BLaER1 (cell line): ENCODE data around the gene CAPN10.
"Not testable (repeated sequence)": the region's sequence is repeated elsewhere in the genome, so short reads cannot be mapped to it uniquely, and the experiment has no call there.

Experiments used
- H3K27ac ChIP-seq: shearing (Covaris generic); formaldehyde crosslinking; 2 replicates; pipeline ENCODE4 v1.8.1; 2022
- H3K27me3 ChIP-seq: shearing (Covaris generic); formaldehyde crosslinking; 2 replicates; pipeline ENCODE4 v1.8.1; 2022
- H3K36me3 ChIP-seq: shearing (Covaris generic); formaldehyde crosslinking; 2 replicates; pipeline ENCODE4 v1.8.1; 2022
- H3K4me1 ChIP-seq: shearing (Covaris generic); formaldehyde crosslinking; 2 replicates; pipeline ENCODE4 v1.8.1; 2022
- H3K4me2 ChIP-seq: shearing (Covaris generic); formaldehyde crosslinking; 2 replicates; pipeline ENCODE4 v1.8.1; 2022
- H3K4me3 ChIP-seq: shearing (Covaris generic); formaldehyde crosslinking; 2 replicates; pipeline ENCODE4 v1.8.1; 2022
- H3K9ac ChIP-seq: shearing (Covaris generic); formaldehyde crosslinking; 2 replicates; pipeline ENCODE4 v1.8.1; 2022
- H3K9me3 ChIP-seq: shearing (Covaris generic); formaldehyde crosslinking; 2 replicates; pipeline ENCODE4 v1.8.1; 2022
- H4K20me1 ChIP-seq: shearing (Covaris generic); formaldehyde crosslinking; 2 replicates; pipeline ENCODE4 v1.8.1; 2022
- Cebpa-rat ChIP-seq: shearing (Covaris generic); IDR thresholded peaks from 2 replicates; pipeline ENCODE4 v1.8.1; 2022

The CAPN10 gene, protein sequence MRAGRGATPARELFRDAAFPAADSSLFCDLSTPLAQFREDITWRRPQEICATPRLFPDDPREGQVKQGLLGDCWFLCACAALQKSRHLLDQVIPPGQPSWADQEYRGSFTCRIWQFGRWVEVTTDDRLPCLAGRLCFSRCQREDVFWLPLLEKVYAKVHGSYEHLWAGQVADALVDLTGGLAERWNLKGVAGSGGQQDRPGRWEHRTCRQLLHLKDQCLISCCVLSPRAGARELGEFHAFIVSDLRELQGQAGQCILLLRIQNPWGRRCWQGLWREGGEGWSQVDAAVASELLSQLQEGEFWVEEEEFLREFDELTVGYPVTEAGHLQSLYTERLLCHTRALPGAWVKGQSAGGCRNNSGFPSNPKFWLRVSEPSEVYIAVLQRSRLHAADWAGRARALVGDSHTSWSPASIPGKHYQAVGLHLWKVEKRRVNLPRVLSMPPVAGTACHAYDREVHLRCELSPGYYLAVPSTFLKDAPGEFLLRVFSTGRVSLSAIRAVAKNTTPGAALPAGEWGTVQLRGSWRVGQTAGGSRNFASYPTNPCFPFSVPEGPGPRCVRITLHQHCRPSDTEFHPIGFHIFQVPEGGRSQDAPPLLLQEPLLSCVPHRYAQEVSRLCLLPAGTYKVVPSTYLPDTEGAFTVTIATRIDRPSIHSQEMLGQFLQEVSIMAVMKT

DNA sequence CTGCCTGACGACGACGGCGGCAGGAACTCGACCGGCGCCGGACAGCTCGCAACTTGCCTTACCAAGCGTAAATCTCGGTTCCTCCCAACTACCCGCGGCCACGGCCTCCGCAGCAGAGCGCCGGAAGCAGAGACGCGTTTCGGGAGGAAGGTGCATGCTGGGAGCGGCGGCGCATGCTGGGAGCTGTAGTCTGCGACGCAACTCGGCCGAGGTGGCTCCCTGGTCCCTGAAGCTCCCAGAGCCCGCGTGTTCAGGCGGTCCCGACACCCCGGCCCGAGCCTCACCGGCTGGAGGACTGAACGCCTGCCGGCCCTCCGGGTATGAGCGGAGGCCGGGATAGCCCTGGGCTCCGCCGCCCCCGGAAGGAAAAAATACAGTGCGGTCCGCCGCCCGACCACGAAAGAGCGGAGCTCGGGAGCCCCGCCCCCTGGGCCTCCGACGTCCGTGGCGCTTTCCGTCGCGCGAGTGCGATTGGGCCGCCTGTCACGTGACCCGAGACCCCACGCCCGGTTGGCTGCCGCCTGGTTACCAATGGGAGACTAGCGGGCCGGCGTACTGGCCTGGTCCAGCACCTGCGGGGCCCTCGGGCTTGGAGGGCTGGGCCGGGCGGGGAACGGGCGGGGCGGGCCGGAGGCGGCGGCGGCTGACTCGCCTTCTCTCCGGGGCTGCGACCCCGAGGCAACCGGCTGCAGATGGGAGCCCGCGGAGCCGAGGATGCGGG is at the start of gene CAPN10:
Gene CAPN10 (plus strand): TSS at position 537 of the 721 bp plus-strand sequence. CDS start 178 bp downstream, at position 715.
- Histone ChIP-seq H3K9ac (peak within 1 kb of the TSS; percentile 96), H4K20me1 (peaks cover 59% of the 10 kb centered on the region), H3K9me3 (peaks cover 5% of the 10 kb centered on the region), H3K36me3 (peaks cover 45% of the 10 kb centered on the region), H3K27ac (peak within 1 kb of the TSS; percentile 99), H3K27me3 (no peaks in the 10 kb centered on the region), H3K4me1 (peaks cover 61% of the 10 kb centered on the region), H3K4me2 (peak within 1 kb of the TSS; percentile 94), H3K4me3 (peak within 1 kb of the TSS; percentile 98)
- no peak for TF ChIP-seq Cebpa-rat

DNA sequence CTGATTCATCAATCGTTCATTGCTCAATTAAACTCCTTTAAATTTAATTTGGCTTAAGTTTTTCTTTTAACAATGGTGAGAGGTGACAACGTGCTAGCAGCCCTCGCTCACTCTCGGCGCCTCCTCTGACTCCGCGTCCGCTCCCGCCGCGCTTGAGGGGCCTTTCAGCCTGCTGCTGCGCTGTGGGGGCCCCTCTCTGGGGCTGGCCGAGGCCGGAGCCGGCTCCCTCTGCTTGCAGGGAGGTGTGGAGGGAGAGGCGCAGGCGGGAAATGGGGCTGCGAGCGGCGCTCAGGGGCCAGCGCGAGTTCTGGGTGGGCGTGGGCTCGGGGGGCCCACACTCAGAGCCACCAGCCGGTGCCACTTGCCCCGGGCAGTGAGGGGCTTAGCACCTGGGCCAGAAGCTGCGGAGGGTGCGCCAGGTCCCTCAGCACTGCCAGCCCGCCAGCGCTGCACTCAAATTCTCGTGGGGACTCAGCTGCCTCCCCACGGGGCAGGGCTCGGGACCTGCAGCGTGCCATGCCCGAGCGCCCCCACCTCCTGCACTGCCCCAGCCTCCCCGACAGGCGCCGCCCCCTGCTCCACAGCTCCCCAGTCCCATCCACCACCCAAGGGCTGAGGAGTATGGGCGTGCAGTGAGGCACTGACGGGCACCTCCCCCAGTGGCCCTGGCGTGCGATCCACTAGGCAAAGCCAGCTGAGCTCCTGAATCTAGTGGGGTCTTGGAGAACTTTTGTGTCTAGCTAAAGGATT is 48.3 kb upstream of the CAPN10 start:
- no peak overlapping the region for H3K4me2 ChIP-seq
- H3K9me3 ChIP-seq: peaks cover 60% of the 10 kb centered on the region
- TF ChIP-seq Cebpa-rat: no peak
- H3K36me3 ChIP-seq: peaks cover 91% of the 10 kb centered on the region
- no peak overlapping the region for H3K9ac ChIP-seq
- H3K4me1 ChIP-seq: no peaks in the 10 kb centered on the region
- no peaks in the 10 kb centered on the region for H3K27me3 ChIP-seq
- peaks cover 22% of the 10 kb centered on the region for H4K20me1 ChIP-seq
- no peak overlapping the region for H3K4me3 ChIP-seq
- no peak overlapping the region for H3K27ac ChIP-seq

DNA sequence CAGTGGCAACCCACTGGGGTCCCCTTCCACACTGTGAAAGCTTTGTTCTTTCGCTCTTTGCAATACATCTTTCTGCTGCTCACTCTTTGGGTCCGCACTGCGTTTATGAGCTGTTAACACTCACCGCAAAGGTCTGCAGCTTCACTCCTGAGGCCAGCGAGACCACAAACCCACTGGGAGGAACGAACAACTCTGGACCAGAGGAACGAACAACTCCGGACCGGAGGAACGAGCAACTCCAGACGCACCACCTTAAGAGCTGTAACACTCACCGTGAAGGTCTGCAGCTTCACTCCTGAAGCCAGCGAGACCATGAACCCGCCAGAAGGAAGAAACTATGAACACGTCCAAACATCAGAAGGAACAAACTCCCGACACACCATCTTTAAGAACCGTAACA is 47.4 kb upstream of the CAPN10 start:
- H3K4me1 ChIP-seq, H3K27ac ChIP-seq, H3K27me3 ChIP-seq, H3K4me3 ChIP-seq, H3K9ac ChIP-seq, H3K4me2 ChIP-seq: not testable (repeated sequence)
- H4K20me1 ChIP-seq: peaks cover 22% of the 10 kb centered on the region
- H3K9me3 ChIP-seq: peaks cover 58% of the 10 kb centered on the region
- H3K36me3 ChIP-seq: peaks cover 91% of the 10 kb centered on the region

DNA sequence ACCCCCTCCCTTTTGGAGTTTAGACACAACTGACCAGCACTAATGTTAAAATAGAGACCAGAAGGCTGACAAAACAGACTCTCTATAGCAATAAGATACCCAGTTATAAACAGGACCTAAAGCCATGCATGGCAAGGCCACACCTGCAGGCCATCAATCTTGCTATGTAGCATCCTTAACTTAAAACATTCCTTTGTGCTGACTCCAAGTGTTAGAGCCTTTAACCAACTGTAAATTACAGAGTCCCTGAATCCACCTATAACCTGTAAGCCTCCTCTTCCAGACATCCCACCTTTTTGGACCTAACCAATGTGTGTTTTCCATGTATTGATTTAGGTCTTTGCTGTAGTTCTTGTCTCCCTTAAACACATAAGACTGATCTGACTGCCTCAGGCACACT is 46.6 kb upstream of the CAPN10 start:
- no peak overlapping the region for H3K4me2 ChIP-seq
- TF ChIP-seq Cebpa-rat: no peak
- H3K9me3 ChIP-seq: peaks cover 57% of the 10 kb centered on the region
- no peak overlapping the region for H3K9ac ChIP-seq
- no peak overlapping the region for H3K27ac ChIP-seq
- H4K20me1 ChIP-seq: peaks cover 22% of the 10 kb centered on the region
- H3K27me3 ChIP-seq: no peaks in the 10 kb centered on the region
- no peak overlapping the region for H3K4me3 ChIP-seq
- peaks cover 89% of the 10 kb centered on the region for H3K36me3 ChIP-seq
- no peaks in the 10 kb centered on the region for H3K4me1 ChIP-seq

DNA sequence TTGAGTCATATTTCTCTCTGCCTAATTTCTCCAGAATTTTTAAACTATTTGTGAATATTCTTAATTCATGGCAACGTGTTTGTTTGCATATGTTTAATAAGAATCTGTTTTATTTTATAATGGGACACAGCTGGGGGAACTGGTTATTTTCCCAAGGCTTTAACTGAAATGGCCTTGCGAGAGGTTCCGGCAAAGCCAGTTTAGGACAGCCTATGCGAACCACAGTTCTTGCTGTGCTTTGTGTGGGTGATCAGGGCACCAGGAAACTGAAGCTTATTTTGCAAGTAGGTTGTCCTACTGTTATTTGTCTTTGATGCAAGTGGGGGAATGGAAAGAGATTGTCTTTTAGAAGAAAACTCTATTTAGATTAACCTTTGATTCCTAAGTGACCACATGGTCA is 35.2 kb upstream of the CAPN10 start:
- no peak for TF ChIP-seq Cebpa-rat
- peak overlapping the region; percentile 74 for H3K9ac ChIP-seq
- H3K27me3 ChIP-seq: no peaks in the 10 kb centered on the region
- H3K9me3 ChIP-seq: peaks cover 9% of the 10 kb centered on the region
- H4K20me1 ChIP-seq: peaks cover 20% of the 10 kb centered on the region; the same call in 1 of the 2 replicates
- peaks cover 57% of the 10 kb centered on the region for H3K4me1 ChIP-seq
- peak overlapping the region; percentile 91 for H3K27ac ChIP-seq
- H3K4me2 ChIP-seq: peak overlapping the region; percentile 82
- peaks cover 38% of the 10 kb centered on the region for H3K36me3 ChIP-seq
- peak overlapping the region; percentile 53 for H3K4me3 ChIP-seq

DNA sequence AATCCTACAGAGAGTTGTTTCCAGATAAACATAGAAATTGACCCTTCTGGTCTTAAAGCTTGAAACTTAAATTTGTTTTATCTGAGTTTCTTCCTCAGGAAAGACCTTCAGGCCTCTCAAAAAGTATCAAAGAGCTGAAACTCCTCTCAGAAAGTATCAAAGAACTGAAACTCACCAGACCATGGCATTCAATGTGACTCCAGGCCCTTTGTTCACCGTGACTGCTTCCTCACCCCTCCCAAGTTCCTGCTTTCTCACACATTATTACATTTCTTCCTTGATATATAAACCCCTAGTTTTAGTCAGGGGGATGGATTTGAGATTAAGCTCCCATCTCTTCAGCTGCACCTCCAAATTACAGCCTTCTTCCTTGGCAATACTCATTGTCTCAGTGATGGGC is 34.7 kb upstream of the CAPN10 start:
- Histone ChIP-seq H3K36me3 (peaks cover 43% of the 10 kb centered on the region), H4K20me1 (peaks cover 24% of the 10 kb centered on the region; the same call in 1 of the 2 replicates), H3K4me3 (peak overlapping the region; percentile 53), H3K4me2 (peak overlapping the region; percentile 82), H3K27ac (peak overlapping the region; percentile 91), H3K9ac (peak overlapping the region; percentile 74), H3K4me1 (peaks cover 62% of the 10 kb centered on the region), H3K27me3 (no peaks in the 10 kb centered on the region), H3K9me3 (peaks cover 9% of the 10 kb centered on the region)
- TF ChIP-seq Cebpa-rat: no peak

DNA sequence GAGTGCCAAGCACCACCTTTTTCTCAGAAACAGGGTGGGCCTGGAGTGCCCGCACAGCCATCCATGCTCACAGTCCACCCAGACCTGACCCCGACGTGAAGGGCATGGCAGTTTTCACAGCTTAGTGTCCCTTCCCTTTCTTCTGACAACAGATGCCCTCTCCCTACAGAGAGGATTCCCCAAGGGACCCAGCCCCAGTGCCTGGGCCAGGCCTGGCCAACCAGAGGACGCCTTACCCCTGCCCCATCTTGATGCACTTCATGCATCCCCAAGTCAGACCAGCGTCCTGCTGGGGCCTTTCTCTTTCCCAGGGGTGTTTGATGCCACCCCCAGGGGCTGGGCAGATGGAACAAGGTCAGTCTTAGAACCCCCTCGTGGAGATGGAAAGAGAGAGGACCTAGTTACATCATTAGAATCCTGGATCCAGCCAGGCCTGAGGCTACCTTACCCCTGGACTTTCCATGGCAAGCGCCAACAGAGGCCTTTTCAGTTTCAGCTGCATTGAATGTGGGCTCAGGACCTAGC is 32.5 kb upstream of the CAPN10 start:
- Histone ChIP-seq H3K4me3 (no peak overlapping the region), H3K4me2 (peak overlapping the region; percentile 82), H3K9ac (0 out of 2 replicates have a peak overlapping the region, but pooled peaks have one; percentile 32), H3K27me3 (no peaks in the 10 kb centered on the region), H4K20me1 (peaks cover 41% of the 10 kb centered on the region; the same call in 1 of the 2 replicates), H3K9me3 (peaks cover 5% of the 10 kb centered on the region), H3K27ac (peak overlapping the region; percentile 91), H3K4me1 (peaks cover 81% of the 10 kb centered on the region), H3K36me3 (peaks cover 64% of the 10 kb centered on the region)
- no peak for TF ChIP-seq Cebpa-rat

DNA sequence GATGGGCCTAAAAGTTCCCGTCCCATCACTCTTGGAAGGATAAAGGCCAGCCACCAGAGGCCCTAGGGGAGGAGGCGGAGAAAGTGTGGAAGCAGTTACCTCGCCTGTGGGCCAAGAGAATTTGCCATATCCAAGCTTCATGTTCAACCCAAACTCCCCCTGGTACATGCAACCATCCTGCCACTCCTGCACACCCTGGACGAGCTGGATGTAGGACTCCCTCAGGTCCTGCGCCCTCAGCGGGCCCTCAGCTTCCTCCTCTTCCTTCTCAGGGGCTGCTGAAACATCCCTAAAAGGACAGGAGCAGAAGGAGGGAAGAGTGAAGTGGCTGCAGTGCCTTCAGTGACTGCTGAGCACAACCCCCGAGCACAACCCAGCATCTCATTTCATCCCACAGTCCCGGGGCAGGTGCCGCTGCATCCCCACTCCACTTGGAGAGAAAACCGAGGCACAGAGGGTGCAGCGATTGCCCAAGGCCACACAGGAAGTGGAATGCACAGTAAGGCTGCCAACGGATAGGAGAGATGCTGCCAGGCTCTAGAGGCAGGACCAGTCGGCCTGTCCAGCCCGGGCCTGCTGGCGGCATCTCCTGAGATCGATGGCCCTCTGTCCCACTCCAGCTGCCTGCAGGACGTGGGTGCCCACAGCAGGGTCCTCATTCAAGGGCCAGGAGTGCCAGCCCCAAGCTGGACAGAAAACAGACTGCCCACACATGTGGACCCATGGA is 31.6 kb upstream of the CAPN10 start:
- Histone ChIP-seq H3K4me1 (peaks cover 90% of the 10 kb centered on the region), H3K36me3 (peaks cover 69% of the 10 kb centered on the region), H3K27me3 (no peaks in the 10 kb centered on the region), H4K20me1 (peaks cover 48% of the 10 kb centered on the region; the same call in 1 of the 2 replicates), H3K27ac (peak overlapping the region; percentile 91), H3K4me2 (peak overlapping the region; percentile 82), H3K4me3 (no peak overlapping the region), H3K9ac (0 out of 2 replicates have a peak overlapping the region, but pooled peaks have one; percentile 32), H3K9me3 (peaks cover 5% of the 10 kb centered on the region)
- no peak for TF ChIP-seq Cebpa-rat
